ENCODE results near the gene GTSE1. TPM values are rescaled to one million over a fixed set of nuclear protein-coding genes. Genes with fewer than 3 reads are reported as not detected.

GTSE1 gene
- total and polyA plus RNA-seq, 2 of the 13 experiments (the other 11 are each of a cell fraction or from before 2014, with no cell fraction given) = 10.7 to 13.5 TPM

- no TSS peak for BruUV-seq (replicated peaks)
- Histone ChIP-seq H3K9ac (ENCODE audit: insufficient read depth, low read depth, low read length) (no peak overlapping the region), H3K36me3 (replicated peaks in 1 of 2; ENCODE audit: control insufficient read depth in 1 of 2, insufficient read depth in 2 of 2, low read length in 2 of 2) (peaks cover 8 to 53% of the 10 kb centered on the region in 2 experiments), H3K4me2 (ENCODE audit: low read depth, low read length) (no peak overlapping the region), H4K20me1 (ENCODE audit: insufficient read depth, low read length) (no peaks in the 10 kb centered on the region), H3K9me3 (ENCODE audit: low read length) (no peaks in the 10 kb centered on the region), H2AFZ (ENCODE audit: low read length) (no peak overlapping the region), H3K27ac (ENCODE audit: extremely low read length, insufficient read depth, low read length) (no peak overlapping the region), H3K4me1 (ENCODE audit: insufficient read depth, low read length) (no peaks in the 10 kb centered on the region), H3K4me3 (replicated peaks in 1 of 3; ENCODE audit: insufficient read depth in 1 of 3, low read depth in 2 of 3, low read length in 3 of 3) (no peak overlapping the region), H3K27me3 (ENCODE audit: control insufficient read depth in 1 of 2, insufficient read depth in 2 of 2, low read length in 2 of 2) (no peaks in the 10 kb centered on the region), H3K79me2 (ENCODE audit: insufficient read depth, low read length) (no peaks in the 10 kb centered on the region)
- no peak for TF ChIP-seq SAP130 (CRISPR knock-in tag; IDR thresholded peaks at IDR 0.05; ENCODE audit: low read depth)
- TF ChIP-seq, protein P1, sequence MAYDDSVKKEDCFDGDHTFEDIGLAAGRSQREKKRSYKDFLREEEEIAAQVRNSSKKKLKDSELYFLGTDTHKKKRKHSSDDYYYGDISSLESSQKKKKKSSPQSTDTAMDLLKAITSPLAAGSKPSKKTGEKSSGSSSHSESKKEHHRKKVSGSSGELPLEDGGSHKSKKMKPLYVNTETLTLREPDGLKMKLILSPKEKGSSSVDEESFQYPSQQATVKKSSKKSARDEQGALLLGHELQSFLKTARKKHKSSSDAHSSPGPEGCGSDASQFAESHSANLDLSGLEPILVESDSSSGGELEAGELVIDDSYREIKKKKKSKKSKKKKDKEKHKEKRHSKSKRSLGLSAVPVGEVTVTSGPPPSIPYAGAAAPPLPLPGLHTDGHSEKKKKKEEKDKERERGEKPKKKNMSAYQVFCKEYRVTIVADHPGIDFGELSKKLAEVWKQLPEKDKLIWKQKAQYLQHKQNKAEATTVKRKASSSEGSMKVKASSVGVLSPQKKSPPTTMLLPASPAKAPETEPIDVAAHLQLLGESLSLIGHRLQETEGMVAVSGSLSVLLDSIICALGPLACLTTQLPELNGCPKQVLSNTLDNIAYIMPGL (CRISPR knock-in tag; IDR thresholded peaks at IDR 0.05; ENCODE audit: borderline replicate concordance in 1 of 2, low read depth in 1 of 2) = no peak
- TF ChIP-seq SOX6 (IDR thresholded peaks at IDR 0.05) = no peak
- TF ChIP-seq SOX6 (CRISPR knock-in tag; IDR thresholded peaks at IDR 0.05) = no peak
- TF ChIP-seq ZFP36 (IDR thresholded peaks at IDR 0.05; ENCODE audit: borderline replicate concordance, low read depth, low read length, partially characterized antibody) = no peak
- TF ChIP-seq MTF2 (CRISPR knock-in tag; IDR thresholded peaks at IDR 0.05; ENCODE audit: borderline replicate concordance) = no peak
- TF ChIP-seq ZNF589 (CRISPR knock-in tag; conservative IDR thresholded peaks at IDR 0.05) = no peak
- TF ChIP-seq ZFP62 (CRISPR knock-in tag; IDR thresholded peaks at IDR 0.05) = no peak
- TF ChIP-seq ATF2 (CRISPR knock-in tag; IDR thresholded peaks at IDR 0.05) = no peak
- no peak for TF ChIP-seq CREB1 (IDR thresholded peaks at IDR 0.05)
- no peak for TF ChIP-seq CREB1 (CRISPR knock-in tag; IDR thresholded peaks at IDR 0.05)
- no peak for TF ChIP-seq ZNF333 (CRISPR knock-in tag; IDR thresholded peaks at IDR 0.05; ENCODE audit: borderline replicate concordance)
- TF ChIP-seq SP4 (CRISPR knock-in tag; IDR thresholded peaks at IDR 0.05) = no peak
- TF ChIP-seq ZNF616 (CRISPR knock-in tag; IDR thresholded peaks at IDR 0.05; ENCODE audit: low read depth) = no peak
- no peak for TF ChIP-seq PRDM4 (CRISPR knock-in tag; IDR thresholded peaks at IDR 0.05; ENCODE audit: borderline replicate concordance)
- TF ChIP-seq MEF2D (CRISPR knock-in tag; IDR thresholded peaks at IDR 0.05) = no peak
- TF ChIP-seq ZNF513 (CRISPR knock-in tag; conservative IDR thresholded peaks at IDR 0.05) = no peak
- TF ChIP-seq PTBP1 (IDR thresholded peaks at IDR 0.05; ENCODE audit: low read depth, low read length, poor library complexity, severe bottlenecking) = no peak
- CTCF ChIA-PET (ENCODE audit: low intra/inter-chr PET ratio, low total read pairs) = interaction anchor here (3.3 kb wide), 1 partner anchor 193 kb away, joined by 37 read pairs; no protein-coding TSS in a partner anchor
- in situ Hi-C loops (cut with HindIII; ENCODE audit: extremely low pct_ligation_motif_present, low pct_unique_long_range_greater_than_20kb) = loop anchor here (10.0 kb wide), 1 partner anchor 301 kb away; no protein-coding TSS in a partner anchor
- FAIRE-seq (no peak), ATAC-seq (no peak), DNase-seq (ENCODE audit: low spot score) (no peak)
- WGBS (ENCODE audit: low lambda C conversion rate) = over 99% methylated on average over 9 of the region's 12 CpGs
- intact Hi-C loops (cut with micrococcal nuclease; ENCODE audit: unreplicated experiment) = no loop called here
- POLR2A ChIA-PET = interaction anchor here (1.5 kb wide), 1 partner anchor 20 kb away, joined by 3 read pairs; the partner anchor contains the start of gene TRMU
Measured at GRCh38 chr22:46315976-46316375, 19.3 kb downstream of the GTSE1 start.

Data from HepG2 (cell line).